Fibroblast of the aortic adventitia (primary cell): Measurements from ENCODE around the gene HSFX2. TPM values are rescaled to one million over a fixed set of nuclear protein-coding genes. Genes with fewer than 3 reads are reported as not detected.
"Not testable (repeated sequence)": the region's sequence is repeated elsewhere in the genome, so short reads cannot be mapped to it uniquely, and the experiment has no call there.

Source experiments
- DNase-seq: peaks from one replicate; pipeline ENCODE4 v3.0.0-alpha.2; 2010; ENCODE audit warnings: low read depth
- H3K4me3 ChIP-seq: 2 replicates; pipeline ENCODE4 v1.5.1; 2011; ENCODE audit warnings: low read depth, mild to moderate bottlenecking, control low read depth, low read length, moderate library complexity
- total RNA-seq: library from RNA; depleted of rRNA; stranded (reverse); fragments of >200 nt; gene quantifications from 2 replicates; pipeline ENCODE4 v1.2.3, GENCODE V29; 2012; ENCODE audit warnings: low replicate concordance

The HSFX2 gene
- total RNA-seq, 1 donor: 0.36 TPM

GRCh38 chrX:149550454-149550853 is 44.7 kb downstream of the HSFX2 start:
- not testable (repeated sequence) for H3K4me3 ChIP-seq, DNase-seq

GRCh38 chrX:149549701-149550100 is 45.4 kb downstream of the HSFX2 start, which contains the start of gene HSFX3:
TSS of gene HSFX3 (minus strand) at chrX:149549924. CDS start at chrX:149549852, 72 bp downstream.
- not testable (repeated sequence) for H3K4me3 ChIP-seq, DNase-seq

- not testable (repeated sequence) for DNase-seq, H3K4me3 ChIP-seq
Measured at GRCh38 chrX:149547782-149548181, 47.3 kb downstream of the HSFX2 start.

- H3K4me3 ChIP-seq: not testable (repeated sequence)
Measured at GRCh38 chrX:149546962-149547361, 48.2 kb downstream of the HSFX2 start.

GRCh38 chrX:149545545-149546543 is 49.3 kb downstream of the HSFX2 start:
- H3K4me3 ChIP-seq, DNase-seq: not testable (repeated sequence)

More at GRCh38 chrX:149546962-149547361, 48.2 kb downstream of the HSFX2 start:
- not testable (repeated sequence) for DNase-seq

Other genes starting within 250 kb of the HSFX2 start
- 16.8 and 63.3 TPM in 2 replicates for gene IDS, start 90.0 kb downstream of the HSFX2 start, total RNA-seq
- 11.1 and 19.4 TPM in 2 replicates for gene EOLA1, start 54.3 kb downstream of the HSFX2 start, total RNA-seq
- gene HSFX3, start 45.4 kb downstream of the HSFX2 start, total RNA-seq: not detected in 2 replicates
- gene MAGEA9B, start 7.9 kb downstream of the HSFX2 start, total RNA-seq: not detected in 2 replicates
- 6.6 and 13.6 TPM in 2 replicates for gene TMEM185A, start 36.5 kb upstream of the HSFX2 start, total RNA-seq
- gene MAGEA11, start 116.7 kb upstream of the HSFX2 start, total RNA-seq: not detected in 2 replicates
- gene HSFX1, start 178.8 kb upstream of the HSFX2 start, total RNA-seq: 0.45 TPM in 1 of 2 replicates, not detected in the other
- gene MAGEA9, start 186.6 kb upstream of the HSFX2 start, total RNA-seq: not detected in 2 replicates